Activated effector memory CD4-positive, alpha-beta T cell treated with anti-CD3 and anti-CD28 coated beads, Interleukin-2, amount 50 U/mL, for 16 hours (primary cell): ENCODE measurements around the gene SOX10.

Experiments used
- DNase-seq: peaks from one replicate; pipeline ENCODE4 v3.0.0-alpha.2; 2020

SOX10 gene

GRCh38 chr22:38016182-38017151 lies 32.1 kb upstream of the SOX10 start:
- DNase-seq, result no peak

GRCh38 chr22:38014083-38014482 lies 29.7 kb upstream of the SOX10 start:
- no peak for DNase-seq

GRCh38 chr22:38012604-38013072 lies 28.3 kb upstream of the SOX10 start:
- DNase-seq, result no peak

GRCh38 chr22:38009000-38009806 lies 24.8 kb upstream of the SOX10 start:
- DNase-seq, result no peak

GRCh38 chr22:38007330-38007902 lies 23.1 kb upstream of the SOX10 start:
- no peak for DNase-seq

GRCh38 chr22:38006906-38007305 lies 22.6 kb upstream of the SOX10 start:
- no peak for DNase-seq

GRCh38 chr22:38005943-38006342 lies 21.6 kb upstream of the SOX10 start:
- DNase-seq, result no peak

GRCh38 chr22:37999640-38000272 lies 15.4 kb upstream of the SOX10 start:
- DNase-seq, result no peak

- no peak for DNase-seq
These were observed 14.9 kb upstream of the SOX10 start for GRCh38 chr22:37999236-37999635.

GRCh38 chr22:37998543-37998942 lies 14.2 kb upstream of the SOX10 start:
- DNase-seq, result no peak

GRCh38 chr22:37996515-37997246 lies 12.3 kb upstream of the SOX10 start:
- no peak for DNase-seq

- DNase-seq, result no peak
These were observed 11.7 kb upstream of the SOX10 start for GRCh38 chr22:37996079-37996478.

GRCh38 chr22:37995460-37995859 lies 11.1 kb upstream of the SOX10 start:
- DNase-seq, result no peak

GRCh38 chr22:37994982-37995381 lies 10.6 kb upstream of the SOX10 start:
- no peak for DNase-seq

GRCh38 chr22:37994049-37994448 lies 9.7 kb upstream of the SOX10 start:
- no peak for DNase-seq

GRCh38 chr22:37991731-37992442 lies 7.5 kb upstream of the SOX10 start:
- DNase-seq, result no peak

GRCh38 chr22:37990862-37991261 lies 6.5 kb upstream of the SOX10 start:
- no peak for DNase-seq

- no peak for DNase-seq
These were observed 5.9 kb upstream of the SOX10 start for GRCh38 chr22:37990301-37990700.

- no peak for DNase-seq
These were observed 5.0 kb upstream of the SOX10 start for GRCh38 chr22:37989146-37990045.

GRCh38 chr22:37986371-37986770 lies 2.0 kb upstream of the SOX10 start:
- no peak for DNase-seq
